ENCODE measurements around the gene FBXO41. TPM values are rescaled to one million over a fixed set of nuclear protein-coding genes. Genes with fewer than 3 reads are reported as not detected.
A peak's percentile ranks its signal among the peaks of the same experiment; 100 is the strongest.

FBXO41 gene
- total RNA-seq, 1 donor from 2014 or later, result 1.5 TPM

DNA sequence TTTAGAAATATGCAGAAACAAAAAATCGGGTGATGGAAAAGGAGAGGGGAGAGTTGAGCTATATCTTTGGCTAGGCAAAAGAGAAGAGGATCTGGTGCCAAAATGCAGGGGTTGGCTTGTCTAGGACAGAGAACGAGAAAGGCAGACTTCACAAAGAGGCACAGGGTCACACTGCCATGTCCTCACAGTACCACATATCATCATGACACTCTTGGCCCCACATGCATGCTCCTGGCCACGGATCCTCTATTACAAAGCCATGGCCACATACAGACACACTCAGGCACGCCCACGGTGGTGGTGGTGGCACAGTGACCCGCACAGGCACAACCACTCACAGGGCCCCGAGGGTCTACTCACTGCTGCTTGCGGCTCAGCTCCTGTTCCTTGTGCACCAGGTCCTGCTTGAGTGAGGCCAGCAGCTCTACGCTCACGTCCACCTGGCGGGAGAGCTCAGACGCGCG lies 15.9 kb downstream of the FBXO41 start:
- Mint-ChIP-seq H3K9me3 (peaks cover 4% of the 10 kb centered on the region), H3K27me3 (ENCODE audit: insufficient read depth, low read depth) (peaks cover 35% of the 10 kb centered on the region), H3K27ac (no peak overlapping the region), H3K4me3 (peak overlapping the region; percentile 61), H3K4me1 (peaks cover 6% of the 10 kb centered on the region), H3K36me3 (no peaks in the 10 kb centered on the region)
- Histone ChIP-seq H3K36me3 (no peaks in the 10 kb centered on the region), H3K4me3 (peak overlapping the region; percentile 32), H3K9me3 (ENCODE audit: low read depth) (no peaks in the 10 kb centered on the region), H3K9ac (no peak overlapping the region), H3K4me2 (peak overlapping the region; percentile 70), H4K20me1 (ENCODE audit: low read depth) (peaks cover 17% of the 10 kb centered on the region), H3K27ac (no peak overlapping the region), H3K27me3 (peaks cover 40% of the 10 kb centered on the region), H3F3A (ENCODE audit: low read depth) (peaks cover 27% of the 10 kb centered on the region), H3K79me2 (ENCODE audit: low read depth) (no peaks in the 10 kb centered on the region), H2AFZ (replicated peaks) (peak overlapping the region; percentile 52), H3K4me1 (peaks cover 18% of the 10 kb centered on the region)
- DNase-seq (ENCODE audit: low spot score), result no peak
- TF ChIP-seq EZH2 (IDR thresholded peaks at IDR 0.05), result no peak
- no peak for TF ChIP-seq EZH2phosphoT487 (IDR thresholded peaks at IDR 0.05)

DNA sequence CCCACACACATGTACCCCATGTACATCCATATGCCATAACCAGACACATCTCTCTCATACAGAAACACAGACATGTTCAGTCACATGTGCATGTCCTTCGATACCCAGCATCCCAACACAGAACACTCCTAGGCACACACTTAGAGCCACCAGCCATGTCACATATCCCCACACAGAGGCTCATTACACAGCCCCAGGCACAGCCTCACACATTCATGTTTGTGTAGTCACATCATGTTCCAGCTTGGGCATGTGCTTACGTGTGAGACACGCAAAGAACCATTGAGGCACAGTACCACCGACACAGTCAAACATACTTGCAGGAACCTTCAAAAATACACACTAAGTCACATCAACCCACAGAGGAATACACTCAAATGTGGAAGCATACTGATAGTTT lies 17.3 kb downstream of the FBXO41 start:
- Mint-ChIP-seq H3K4me3 (no peak overlapping the region), H3K27ac (no peak overlapping the region), H3K4me1 (peaks cover 4% of the 10 kb centered on the region), H3K27me3 (ENCODE audit: insufficient read depth, low read depth) (peaks cover 35% of the 10 kb centered on the region), H3K36me3 (no peaks in the 10 kb centered on the region), H3K9me3 (peaks cover 4% of the 10 kb centered on the region)
- H3K27ac ChIP-seq, result no peak overlapping the region
- H3K9me3 ChIP-seq (ENCODE audit: low read depth), result no peaks in the 10 kb centered on the region
- H3K4me2 ChIP-seq, result no peak overlapping the region
- DNase-seq (ENCODE audit: low spot score), result no peak
- no peaks in the 10 kb centered on the region for H3K36me3 ChIP-seq
- TF ChIP-seq CTCF (IDR thresholded peaks at IDR 0.05) (no peak), EZH2phosphoT487 (IDR thresholded peaks at IDR 0.05) (no peak), EZH2 (IDR thresholded peaks at IDR 0.05) (no peak)
- no peaks in the 10 kb centered on the region for H3K79me2 ChIP-seq (ENCODE audit: low read depth)
- no peak overlapping the region for H2AFZ ChIP-seq (replicated peaks)
- no peak overlapping the region for H3K4me3 ChIP-seq
- peaks cover 13% of the 10 kb centered on the region for H3F3A ChIP-seq (ENCODE audit: low read depth)
- no peak overlapping the region for H3K9ac ChIP-seq
- H3K4me1 ChIP-seq, result peaks cover 6% of the 10 kb centered on the region
- H4K20me1 ChIP-seq (ENCODE audit: low read depth), result peaks cover 17% of the 10 kb centered on the region
- peaks cover 40% of the 10 kb centered on the region for H3K27me3 ChIP-seq

- Histone ChIP-seq H3K9ac (no peak overlapping the region), H3K36me3 (no peaks in the 10 kb centered on the region), H3K27ac (no peak overlapping the region), H2AFZ (replicated peaks) (no peak overlapping the region), H3K4me1 (no peaks in the 10 kb centered on the region), H3K27me3 (peaks cover 40% of the 10 kb centered on the region), H4K20me1 (ENCODE audit: low read depth) (peaks cover 17% of the 10 kb centered on the region), H3K4me2 (no peak overlapping the region), H3K4me3 (no peak overlapping the region), H3F3A (ENCODE audit: low read depth) (peaks cover 8% of the 10 kb centered on the region), H3K79me2 (ENCODE audit: low read depth) (no peaks in the 10 kb centered on the region), H3K9me3 (ENCODE audit: low read depth) (no peaks in the 10 kb centered on the region)
- peaks cover 33% of the 10 kb centered on the region for H3K27me3 Mint-ChIP-seq (ENCODE audit: insufficient read depth, low read depth)
- H3K4me1 Mint-ChIP-seq, result peaks cover 4% of the 10 kb centered on the region
- no peak overlapping the region for H3K27ac Mint-ChIP-seq
- TF ChIP-seq EZH2phosphoT487 (IDR thresholded peaks at IDR 0.05), result no peak
- no peak overlapping the region for H3K4me3 Mint-ChIP-seq
- no peak for DNase-seq (ENCODE audit: low spot score)
- no peaks in the 10 kb centered on the region for H3K36me3 Mint-ChIP-seq
- H3K9me3 Mint-ChIP-seq, result peaks cover 4% of the 10 kb centered on the region
Measured at GRCh38 chr2:73266061-73266901, 18.0 kb downstream of the FBXO41 start.

GRCh38 chr2:73265298-73266060 lies 18.8 kb downstream of the FBXO41 start:
- Histone ChIP-seq H3K9me3 (ENCODE audit: low read depth) (no peaks in the 10 kb centered on the region), H3K27me3 (peaks cover 35% of the 10 kb centered on the region), H4K20me1 (ENCODE audit: low read depth) (peaks cover 17% of the 10 kb centered on the region), H3K36me3 (no peaks in the 10 kb centered on the region), H3K4me1 (no peaks in the 10 kb centered on the region), H3K4me3 (no peak overlapping the region), H3K9ac (no peak overlapping the region), H2AFZ (replicated peaks) (no peak overlapping the region), H3K27ac (no peak overlapping the region), H3F3A (ENCODE audit: low read depth) (peaks cover 8% of the 10 kb centered on the region), H3K4me2 (no peak overlapping the region), H3K79me2 (ENCODE audit: low read depth) (no peaks in the 10 kb centered on the region)
- Mint-ChIP-seq H3K27me3 (ENCODE audit: insufficient read depth, low read depth) (peaks cover 30% of the 10 kb centered on the region), H3K4me1 (peaks cover 4% of the 10 kb centered on the region), H3K4me3 (no peak overlapping the region), H3K36me3 (no peaks in the 10 kb centered on the region), H3K9me3 (no peaks in the 10 kb centered on the region), H3K27ac (no peak overlapping the region)
- no peak for DNase-seq (ENCODE audit: low spot score)
- TF ChIP-seq EZH2 (IDR thresholded peaks at IDR 0.05) (no peak), EZH2phosphoT487 (IDR thresholded peaks at IDR 0.05) (no peak), CTCF (IDR thresholded peaks at IDR 0.05) (no peak)

Measured in neural progenitor cell (in vitro differentiated cells).